HepG2 (cell line): ENCODE data around the gene DLEC1. TPM values are rescaled to one million over a fixed set of nuclear protein-coding genes. Genes with fewer than 3 reads are reported as not detected.

Experiments
- ATAC-seq: fragments of 200-7000 bp; cut with Tn5 transposase; 3 replicates; pipeline ENCODE4 v1.9.1; 2020; ENCODE audit warnings: mild to moderate bottlenecking, moderate library complexity
- BruUV-seq: library from RNA; stranded (reverse); fragments of 400-500 nt; replicated peaks from 2 replicates; lab custom pipeline; 2021; lab: Mats Ljungman, UMichigan
- CTCF ChIA-PET: fragments of 300-600 bp; formaldehyde crosslinking; extraction: SDS; loops from one replicate; lab custom pipeline; 2021; ENCODE audit warnings: low total read pairs, inconsistent platforms, low intra/inter-chr PET ratio; lab: Yijun Ruan, JAX
- POLR2A ChIA-PET: fragments of 350-600 bp; sonication (Branson Sonifier 250); formaldehyde crosslinking; loops from one replicate; lab custom pipeline; 2020; ENCODE audit warnings: antibody characterized with exemption, inconsistent platforms; lab: Yijun Ruan, JAX
- DNase-seq: peaks from one replicate; pipeline ENCODE4 v3.0.0-alpha.2; 2015; ENCODE audit warnings: low spot score
- FAIRE-seq: peaks from 3 replicates; lab custom pipeline; 2011; peaks lifted over from hg19 to GRCh38; lab: Jason Lieb, UNC
- H2AFZ ChIP-seq: one replicate; pipeline ENCODE4 v1.6.1; 2011; ENCODE audit warnings: low read length, inconsistent platforms
- H3K27ac ChIP-seq: fragments of 300-600 bp; 3 replicates; pipeline ENCODE4 v1.8.0; 2011; ENCODE audit warnings: mixed run types, mild to moderate bottlenecking, mixed read lengths, low read length, inconsistent platforms; ENCODE audit not compliant: insufficient read depth; ENCODE audit errors: extremely low read length
- H3K27me3 ChIP-seq, 2 experiments: fragments of 200-600 bp in 1 of 2; 2 replicates in 1 of 2; 3 replicates in 1 of 2; pipeline versions ENCODE4 v1.6.0 to v1.8.0; 2011; ENCODE audit warnings: low read length in 2 of 2, mild to moderate bottlenecking in 2 of 2, moderate library complexity in 2 of 2, inconsistent platforms in 1 of 2; ENCODE audit not compliant: insufficient read depth in 2 of 2, control insufficient read depth in 1 of 2
- H3K36me3 ChIP-seq, 2 experiments: fragments of 200-600 bp in 1 of 2; replicated peaks in 1 of 2; 2 replicates in 1 of 2; 3 replicates in 1 of 2; pipeline versions ENCODE4 v1.5.1 to v1.8.0; 2011; ENCODE audit warnings: low read length in 2 of 2, inconsistent platforms in 1 of 2; ENCODE audit not compliant: insufficient read depth in 2 of 2, control insufficient read depth in 1 of 2
- H3K4me1 ChIP-seq: 2 replicates; pipeline ENCODE4 v1.5.1; 2012; ENCODE audit warnings: low read length, inconsistent platforms; ENCODE audit not compliant: insufficient read depth
- H3K4me2 ChIP-seq: 2 replicates; pipeline ENCODE4 v1.6.0; 2011; ENCODE audit warnings: low read depth, low read length, inconsistent platforms
- H3K4me3 ChIP-seq, 3 experiments: fragments of 200-600 bp in 1 of 3; sonication (generic), shearing (Covaris generic) in 1 of 3; replicated peaks in 1 of 3; 2 replicates each; pipeline ENCODE4 v1.5.1; 2011 to 2016; ENCODE audit warnings: low read length in 3 of 3, inconsistent platforms in 2 of 3, low read depth in 2 of 3, mild to moderate bottlenecking in 2 of 3, control low read depth in 1 of 3, mixed read lengths in 1 of 3; ENCODE audit not compliant: insufficient read depth in 1 of 3
- H3K79me2 ChIP-seq: one replicate; pipeline ENCODE4 v1.6.1; 2011; ENCODE audit warnings: low read length, inconsistent platforms; ENCODE audit not compliant: insufficient read depth
- H3K9ac ChIP-seq: 2 replicates; pipeline ENCODE4 v1.6.0; 2011; ENCODE audit warnings: mild to moderate bottlenecking, low read depth, low read length, inconsistent platforms; ENCODE audit not compliant: insufficient read depth
- H3K9me3 ChIP-seq: 2 replicates; pipeline ENCODE4 v1.5.1; 2012; ENCODE audit warnings: mild to moderate bottlenecking, low read length
- H4K20me1 ChIP-seq: 2 replicates; pipeline ENCODE4 v1.6.0; 2011; ENCODE audit warnings: inconsistent platforms, mild to moderate bottlenecking, low read length, moderate library complexity; ENCODE audit not compliant: insufficient read depth
- ARNT ChIP-seq: fragments of 450-650 bp; IDR thresholded peaks from 2 replicates; pipeline ENCODE4 v1.6.1; 2017
- BORCS8-MEF2B ChIP-seq: sonication (generic); formaldehyde crosslinking; IDR thresholded peaks from 2 replicates; pipeline ENCODE4 v1.8.0; 2022; ENCODE audit warnings: mild to moderate bottlenecking, missing genetic modification reagents
- DMAP1 ChIP-seq: IDR thresholded peaks from 2 replicates; pipeline ENCODE4 v1.6.1; 2016
- FOXA3 ChIP-seq: IDR thresholded peaks from 2 replicates; pipeline ENCODE4 v1.6.1; 2016; ENCODE audit warnings: missing genetic modification reagents, missing compliant biosample characterization
- HIVEP1 ChIP-seq: sonication (generic); formaldehyde crosslinking; IDR thresholded peaks from 2 replicates; pipeline ENCODE4 v1.4.0; 2020; ENCODE audit warnings: mild to moderate bottlenecking, missing genetic modification reagents
- IKZF4 ChIP-seq: sonication (generic); formaldehyde crosslinking; IDR thresholded peaks from 2 replicates; pipeline ENCODE4 v1.5.1; 2020; ENCODE audit warnings: borderline replicate concordance, mild to moderate bottlenecking, low read depth, missing genetic modification reagents; ENCODE audit errors: not compliant biosample characterization
- MYC ChIP-seq: sonication (generic); formaldehyde crosslinking; IDR thresholded peaks from 2 replicates; pipeline ENCODE4 v1.9.0; 2021; ENCODE audit warnings: missing genetic modification reagents, borderline replicate concordance
- NRL ChIP-seq: sonication (generic); formaldehyde crosslinking; IDR thresholded peaks from 2 replicates; pipeline ENCODE4 v1.5.0; 2020; ENCODE audit warnings: missing genetic modification reagents, mild to moderate bottlenecking, moderate library complexity, borderline replicate concordance
- PBX3 ChIP-seq: sonication (generic); formaldehyde crosslinking; IDR thresholded peaks from 2 replicates; pipeline ENCODE4 v1.8.1; 2023; ENCODE audit warnings: missing genetic modification reagents, inconsistent platforms, borderline replicate concordance
- SP2 ChIP-seq: sonication (generic); formaldehyde crosslinking; IDR thresholded peaks from 2 replicates; pipeline ENCODE4 v1.5.1; 2020; ENCODE audit warnings: mild to moderate bottlenecking, missing genetic modification reagents
- SPEN ChIP-seq: sonication (generic); formaldehyde crosslinking; IDR thresholded peaks from 2 replicates; pipeline ENCODE4 v1.5.1; 2020; ENCODE audit warnings: low read depth, mild to moderate bottlenecking, missing genetic modification reagents
- UBTF ChIP-seq: sonication (generic); formaldehyde crosslinking; IDR thresholded peaks from 2 replicates; pipeline ENCODE4 v1.4.0; 2020; ENCODE audit warnings: mild to moderate bottlenecking, missing genetic modification reagents
- ZNF275 ChIP-seq: sonication (generic); formaldehyde crosslinking; IDR thresholded peaks from 2 replicates; pipeline ENCODE4 v1.8.0; 2022; ENCODE audit warnings: missing genetic modification reagents, mild to moderate bottlenecking, inconsistent platforms, borderline replicate concordance
- ZNF354B ChIP-seq: sonication (generic); formaldehyde crosslinking; IDR thresholded peaks from 2 replicates; pipeline ENCODE4 v1.8.0; 2022; ENCODE audit warnings: mild to moderate bottlenecking, missing genetic modification reagents
- ZNF605 ChIP-seq: sonication (generic); formaldehyde crosslinking; IDR thresholded peaks from 2 replicates; pipeline ENCODE4 v1.8.0; 2022; ENCODE audit warnings: mild to moderate bottlenecking, missing genetic modification reagents
- ZNF7 ChIP-seq: IDR thresholded peaks from 2 replicates; pipeline ENCODE4 v1.6.1; 2016; ENCODE audit warnings: missing biosample characterization, missing genetic modification reagents
- ZNF878 ChIP-seq: sonication (generic); formaldehyde crosslinking; IDR thresholded peaks from 2 replicates; pipeline ENCODE4 v1.8.1; 2023; ENCODE audit warnings: mild to moderate bottlenecking, missing genetic modification reagents, moderate library complexity
- WGBS: methylation state at CpG from one replicate; pipeline ENCODE4 v1.1.6; 2017; ENCODE audit warnings: low lambda C conversion rate; 5-methylcytosine and 5-hydroxymethylcytosine counted together
- in situ Hi-C: cut with HindIII; loops from 2 replicates; pipeline ENCODE4 v1.10.0; 2017; ENCODE audit warnings: low pct_unique_long_range_greater_than_20kb; ENCODE audit not compliant: extremely low pct_ligation_motif_present
- intact Hi-C: fragments of 100-400 bp; cut with micrococcal nuclease; formaldehyde crosslinking; loops from one replicate; pipeline ENCODE4 v1.10.0; 2022; ENCODE audit not compliant: unreplicated experiment
- polyA plus RNA-seq, 8 experiments: library from polyadenylated mRNA; depleted of rRNA in 3 of 8; stranded (reverse) in 7 of 8; unstranded in 1 of 8; fragments of >200 nt; fragmentation: Illumina TruSeq in 4 of 8; extraction: Trizol in 4 of 8; gene quantifications; 2 replicates each; pipeline versions ENCODE4 v1.2.1 to v1.2.3, GENCODE V29; 2011 to 2016; ENCODE audit warnings: low read depth in 4 of 8, missing spikeins in 1 of 8, mixed read lengths in 1 of 8; ENCODE audit not compliant: insufficient read depth in 1 of 8
- total RNA-seq, 5 experiments: library from RNA; depleted of rRNA; stranded (reverse); fragments of >200 nt; fragmentation: Illumina TruSeq; extraction: Trizol; gene quantifications; 2 replicates each; pipeline ENCODE4 v1.2.3, GENCODE V29; 2016; ENCODE audit warnings: low read depth in 1 of 5

DLEC1 gene
- total and polyA plus RNA-seq, 2 of the 13 experiments (the other 11 are each of a cell fraction or from before 2014, with no cell fraction given): 0.09 TPM; not detected in 1

- no peak overlapping the region for H2AFZ ChIP-seq
- no peaks in the 10 kb centered on the region for H3K9me3 ChIP-seq
- H3K27me3 ChIP-seq: peaks cover 3 to 30% of the 10 kb centered on the region in 2 experiments; a peak in 3 of 5 replicates
- DNase-seq: no peak
- TF ChIP-seq ZNF7 (CRISPR knock-in tag) (no peak), ZNF605 (CRISPR knock-in tag) (no peak), BORCS8-MEF2B (CRISPR knock-in tag) (no peak), NRL (no peak), DMAP1 (CRISPR knock-in tag) (no peak), ZNF275 (no peak), ARNT (no peak), IKZF4 (no peak), ZNF354B (CRISPR knock-in tag) (no peak)
- TF ChIP-seq, all 625 proteins: peak for 0
- POLR2A ChIA-PET: no interaction called here
- H3K27ac ChIP-seq: no peak overlapping the region
- H3K4me2 ChIP-seq: no peak overlapping the region
- CTCF ChIA-PET: no interaction called here
- H3K4me3 ChIP-seq: no peak overlapping the region
- BruUV-seq: no TSS peak
- no peak overlapping the region for H3K9ac ChIP-seq
- intact Hi-C loops: no loop called here
- ATAC-seq: no peak; the same call in 2 of the 3 replicates
- no peaks in the 10 kb centered on the region for H4K20me1 ChIP-seq
- no peaks in the 10 kb centered on the region for H3K36me3 ChIP-seq
- WGBS: 38% methylated on average over 2 of the region's 5 CpGs
- in situ Hi-C loops: no loop called here
- no peaks in the 10 kb centered on the region for H3K4me1 ChIP-seq
- no peaks in the 10 kb centered on the region for H3K79me2 ChIP-seq
- FAIRE-seq: no peak
Measured at GRCh38 chr3:38040401-38040800, 1.4 kb downstream of the DLEC1 start.

- Histone ChIP-seq H3K27ac (no peak overlapping the region), H3K9me3 (no peaks in the 10 kb centered on the region), H3K79me2 (no peaks in the 10 kb centered on the region), H2AFZ (no peak overlapping the region), H3K9ac (no peak overlapping the region), H3K36me3 (no peaks in the 10 kb centered on the region), H3K27me3 (peaks cover 3 to 27% of the 10 kb centered on the region in 2 experiments; a peak in 3 of 5 replicates), H3K4me2 (no peak overlapping the region), H4K20me1 (no peaks in the 10 kb centered on the region), H3K4me1 (no peaks in the 10 kb centered on the region), H3K4me3 (no peak overlapping the region)
- 24% methylated on average over 4 of the region's 4 CpGs for whole genome bisulfite sequencing
- BruUV-seq: no TSS peak
- DNase-seq (no peak), FAIRE-seq (no peak), ATAC-seq (no peak)
- intact Hi-C loops: no loop called here
- ChIA-PET POLR2A (no interaction called here), CTCF (no interaction called here)
- in situ Hi-C loops: no loop called here
- TF ChIP-seq PBX3 (CRISPR knock-in tag) (no peak), SPEN (CRISPR knock-in tag) (no peak), ZNF878 (CRISPR knock-in tag) (no peak), SP2 (no peak), HIVEP1 (no peak), MYC (no peak), FOXA3 (CRISPR knock-in tag) (no peak), UBTF (CRISPR knock-in tag) (no peak)
Measured at GRCh38 chr3:38043486-38043885, 4.5 kb downstream of the DLEC1 start.
